VCaP (cell line): ENCODE data around the gene P2RY14.
"Not testable (repeated sequence)": the region's sequence is repeated elsewhere in the genome, so short reads cannot be mapped to it uniquely, and the experiment has no call there.

Source experiments
- H3K27ac ChIP-seq: fragments of 450-650 bp; 2 replicates; pipeline ENCODE4 v1.5.1; 2017
- TF ChIP-seq, protein P1 (sequence below): fragments of 450-650 bp; conservative IDR thresholded peaks from 2 replicates; pipeline ENCODE4 v1.5.1; 2017; ENCODE audit warnings: mild to moderate bottlenecking, moderate library complexity

P2RY14 gene

DNA sequence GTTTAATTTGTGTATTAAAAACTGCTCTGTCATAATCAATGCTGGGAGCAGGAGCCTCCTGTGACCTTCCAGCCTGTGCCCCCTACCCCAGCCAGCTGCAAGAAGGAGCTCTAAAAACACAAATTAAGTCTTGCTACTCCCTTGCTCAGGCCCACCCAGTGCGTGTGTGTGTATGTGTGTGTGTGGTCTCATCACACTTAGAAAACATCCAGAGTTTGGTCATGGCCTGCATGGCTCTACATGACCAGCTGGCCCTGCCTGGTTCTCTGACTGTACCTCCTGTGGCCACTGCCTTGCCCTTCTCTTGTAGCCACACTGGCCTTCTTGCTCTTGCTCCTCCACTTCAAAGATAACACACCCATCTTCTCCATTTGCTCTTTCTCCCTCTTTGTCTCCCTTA, 13.7 kb downstream of the P2RY14 start:
- no peak overlapping the region for H3K27ac ChIP-seq
- TF ChIP-seq, protein P1, sequence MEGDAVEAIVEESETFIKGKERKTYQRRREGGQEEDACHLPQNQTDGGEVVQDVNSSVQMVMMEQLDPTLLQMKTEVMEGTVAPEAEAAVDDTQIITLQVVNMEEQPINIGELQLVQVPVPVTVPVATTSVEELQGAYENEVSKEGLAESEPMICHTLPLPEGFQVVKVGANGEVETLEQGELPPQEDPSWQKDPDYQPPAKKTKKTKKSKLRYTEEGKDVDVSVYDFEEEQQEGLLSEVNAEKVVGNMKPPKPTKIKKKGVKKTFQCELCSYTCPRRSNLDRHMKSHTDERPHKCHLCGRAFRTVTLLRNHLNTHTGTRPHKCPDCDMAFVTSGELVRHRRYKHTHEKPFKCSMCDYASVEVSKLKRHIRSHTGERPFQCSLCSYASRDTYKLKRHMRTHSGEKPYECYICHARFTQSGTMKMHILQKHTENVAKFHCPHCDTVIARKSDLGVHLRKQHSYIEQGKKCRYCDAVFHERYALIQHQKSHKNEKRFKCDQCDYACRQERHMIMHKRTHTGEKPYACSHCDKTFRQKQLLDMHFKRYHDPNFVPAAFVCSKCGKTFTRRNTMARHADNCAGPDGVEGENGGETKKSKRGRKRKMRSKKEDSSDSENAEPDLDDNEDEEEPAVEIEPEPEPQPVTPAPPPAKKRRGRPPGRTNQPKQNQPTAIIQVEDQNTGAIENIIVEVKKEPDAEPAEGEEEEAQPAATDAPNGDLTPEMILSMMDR, result no peak

DNA sequence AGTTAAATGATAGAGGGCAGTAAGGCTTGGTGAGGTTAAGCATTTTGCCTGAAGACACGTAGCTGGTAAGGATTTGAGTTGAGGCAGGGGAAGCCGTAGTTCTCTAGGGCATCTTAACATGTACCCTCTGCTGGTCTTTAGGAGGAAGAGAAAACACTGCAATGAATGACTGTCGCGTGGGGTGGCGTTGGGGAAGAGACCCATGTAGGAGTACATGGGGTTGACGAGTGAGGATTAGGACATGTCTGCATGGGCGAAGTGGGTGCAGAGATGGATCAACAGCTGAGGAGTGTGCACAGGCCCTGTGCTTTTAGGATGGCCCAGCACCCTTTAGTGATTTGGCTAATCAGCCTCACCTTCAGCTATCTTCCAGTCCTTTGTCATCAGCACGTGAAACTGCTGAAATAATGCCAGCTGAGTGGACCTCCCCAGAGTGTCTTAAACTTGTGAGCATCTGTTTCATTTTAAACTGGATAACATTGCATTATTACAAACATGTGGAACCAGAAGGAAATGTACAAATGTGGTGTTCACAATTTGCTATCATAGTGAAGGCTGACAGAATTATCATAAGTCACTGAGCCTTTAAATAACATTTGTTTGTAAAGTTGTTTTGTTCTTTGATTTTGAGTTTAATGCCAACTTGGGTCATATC, 15.3 kb downstream of the P2RY14 start:
- TF ChIP-seq, protein P1, result no peak
- H3K27ac ChIP-seq, result no peak overlapping the region

DNA sequence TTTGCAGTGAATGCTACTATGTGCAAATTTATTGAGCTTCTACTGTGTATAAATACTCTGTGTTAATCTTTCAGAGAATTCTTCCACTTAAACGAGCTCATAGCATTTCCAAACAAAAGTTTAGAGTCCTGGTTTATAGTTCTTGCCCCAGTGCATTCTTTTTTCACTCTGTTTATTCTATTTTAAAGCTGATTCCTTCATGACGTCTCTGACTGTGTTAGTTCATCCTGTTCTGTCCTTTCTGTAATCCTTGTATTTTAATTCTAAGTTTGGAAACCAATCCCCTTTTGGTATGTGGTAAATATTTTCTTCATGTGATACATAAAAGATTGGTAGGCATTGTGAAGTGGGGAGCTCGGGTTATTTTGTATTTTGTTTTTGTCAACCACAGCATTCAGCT, 18.7 kb downstream of the P2RY14 start:
- H3K27ac ChIP-seq, result no peak overlapping the region
- TF ChIP-seq, protein P1, result no peak

DNA sequence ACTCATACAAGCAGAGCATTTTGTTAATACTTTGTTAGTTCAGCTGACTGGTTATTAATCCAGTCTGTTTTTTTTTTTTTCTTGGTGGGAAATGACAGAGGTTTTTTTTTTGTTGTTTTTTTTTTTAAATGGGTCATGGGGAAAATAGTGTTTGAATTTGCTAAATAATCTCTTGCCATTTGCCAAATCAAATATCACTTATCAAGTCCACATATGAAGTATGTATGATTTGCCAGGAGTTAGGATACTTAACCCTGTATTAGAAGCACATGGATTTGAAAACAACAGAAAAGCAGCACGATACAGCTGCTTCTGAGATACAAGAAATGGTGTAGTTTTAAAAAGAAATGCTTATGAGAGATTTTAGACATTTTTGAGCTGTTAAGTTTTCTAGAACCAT, 21.6 kb downstream of the P2RY14 start:
- H3K27ac ChIP-seq, result no peak overlapping the region
- TF ChIP-seq, protein P1, result no peak

DNA sequence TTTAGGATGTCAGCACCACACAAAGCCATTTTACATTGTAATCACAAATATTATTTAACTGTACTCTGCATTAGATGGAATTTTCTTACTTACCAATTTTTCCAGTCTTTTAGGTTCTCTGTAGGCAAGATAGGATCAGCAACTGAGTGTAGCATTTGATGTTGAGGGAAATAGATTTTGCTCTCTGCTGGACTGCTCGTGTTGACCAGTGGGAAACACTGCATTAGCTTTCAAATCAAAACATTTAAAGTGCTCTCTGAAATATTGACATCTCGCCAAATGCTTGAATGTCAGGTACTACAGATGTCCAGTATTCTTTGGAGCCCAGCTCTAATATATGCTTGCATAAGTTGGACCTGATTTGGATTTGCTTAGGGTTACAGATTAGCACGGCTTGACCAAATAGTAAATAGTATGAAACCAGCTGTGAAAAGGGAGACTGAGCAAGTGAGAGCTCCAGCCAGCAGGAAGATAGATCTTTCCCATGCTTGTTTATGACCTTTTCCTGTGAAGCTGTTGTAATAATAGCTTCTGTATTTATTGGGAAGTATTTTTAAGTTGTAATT, 29.5 kb downstream of the P2RY14 start:
- TF ChIP-seq, protein P1, result no peak
- no peak overlapping the region for H3K27ac ChIP-seq

DNA sequence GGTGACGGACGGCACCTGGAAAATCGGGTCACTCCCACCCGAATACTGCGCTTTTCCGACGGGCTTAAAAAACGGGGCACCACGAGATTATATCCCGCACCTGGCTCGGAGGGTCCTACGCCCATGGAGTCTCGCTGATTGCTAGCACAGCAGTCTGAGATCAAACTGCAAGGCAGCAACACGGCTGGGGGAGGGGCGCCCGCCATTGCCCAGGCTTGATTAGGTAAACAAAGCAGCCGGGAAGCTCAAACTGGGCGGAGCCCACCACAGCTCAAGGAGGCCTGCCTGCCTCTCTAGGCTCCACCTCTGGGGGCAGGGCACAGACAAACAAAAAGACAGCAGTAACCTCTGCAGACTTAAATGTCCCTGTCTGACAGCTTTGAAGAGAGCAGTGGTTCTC, 36.3 kb downstream of the P2RY14 start:
- H3K27ac ChIP-seq, result not testable (repeated sequence)

DNA sequence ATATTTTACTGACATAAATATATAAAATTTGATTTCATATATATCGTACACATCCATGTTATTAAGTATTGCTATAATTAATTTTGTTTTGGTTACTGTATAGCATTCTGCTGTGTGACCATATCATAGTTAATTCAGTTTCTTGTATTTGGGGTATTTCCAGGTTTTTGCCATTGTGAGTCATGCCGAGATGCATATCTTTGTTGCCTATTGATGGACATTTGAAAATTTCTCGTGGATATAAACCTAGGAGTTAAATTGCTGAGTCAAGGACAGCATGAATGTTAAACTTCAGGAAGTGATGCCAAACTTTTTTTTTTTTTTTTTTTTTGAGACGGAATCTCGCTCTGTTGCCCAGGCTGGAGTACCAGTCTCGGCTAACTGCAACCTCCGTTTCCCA, 41.6 kb downstream of the P2RY14 start:
- TF ChIP-seq, protein P1, result no peak
- H3K27ac ChIP-seq, result no peak overlapping the region

DNA sequence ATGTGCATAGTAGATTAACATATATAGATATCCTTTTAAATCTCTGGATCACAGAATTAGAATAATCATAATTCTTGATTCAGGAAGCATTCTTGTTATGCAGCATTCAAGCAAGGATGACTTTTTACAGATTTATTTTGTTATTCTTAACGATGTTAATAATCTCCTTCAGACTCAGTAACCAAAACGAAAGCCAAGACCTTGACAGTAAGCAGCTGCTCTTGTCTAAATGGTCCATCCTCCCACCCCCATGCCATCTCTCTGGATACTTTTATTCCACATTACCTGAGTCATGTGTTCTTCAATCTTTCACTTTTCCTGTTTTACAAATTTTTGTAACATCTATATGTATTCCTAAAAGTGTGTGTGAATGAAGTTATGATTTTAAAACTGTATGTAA, 42.0 kb downstream of the P2RY14 start:
- no peak overlapping the region for H3K27ac ChIP-seq
- TF ChIP-seq, protein P1, result no peak
